WTC11 (cell line): ENCODE measurements around the gene BCAS3. TPM values are rescaled to one million over a fixed set of nuclear protein-coding genes. Genes with fewer than 3 reads are reported as not detected.

Experiments used
- ATAC-seq: fragments of 200-7000 bp; cut with Tn5 transposase; 2 replicates; pipeline ENCODE4 v1.10.0; 2021; ENCODE audit warnings: mild to moderate bottlenecking, moderate library complexity
- CTCF ChIA-PET: fragments of 300-600 bp; sonication (Branson Sonifier 250); formaldehyde crosslinking; loops from one replicate; lab custom pipeline; 2021; ENCODE audit warnings: antibody characterized with exemption; lab: Charles Lee
- POLR2A ChIA-PET: fragments of 350-600 bp; sonication (Branson Sonifier 250); formaldehyde crosslinking; loops from one replicate; lab custom pipeline; 2021; ENCODE audit warnings: antibody characterized with exemption; lab: Charles Lee
- DNase-seq: peaks from one replicate; pipeline ENCODE4 v3.0.0; 2021; ENCODE audit warnings: low spot score
- H3K27ac Mint-ChIP-seq: 2 replicates; pipeline ENCODE4 v1.8.0; 2021; ENCODE audit warnings: mixed read lengths
- H3K27me3 Mint-ChIP-seq: 2 replicates; pipeline ENCODE4 v1.8.0; 2021; ENCODE audit warnings: low read depth, mild to moderate bottlenecking, moderate library complexity, mixed read lengths
- H3K36me3 Mint-ChIP-seq: 2 replicates; pipeline ENCODE4 v1.8.0; 2021; ENCODE audit warnings: mixed read lengths
- H3K4me1 Mint-ChIP-seq: 2 replicates; pipeline ENCODE4 v1.8.0; 2022; ENCODE audit warnings: mixed read lengths
- H3K4me3 Mint-ChIP-seq: 2 replicates; pipeline ENCODE4 v1.8.0; 2021; ENCODE audit warnings: mild to moderate bottlenecking, moderate library complexity, mixed read lengths
- H3K9me3 Mint-ChIP-seq: 2 replicates; pipeline ENCODE4 v1.8.0; 2021; ENCODE audit warnings: mixed read lengths
- AR ChIP-seq: fragments of 250-450 bp; sonication (Bioruptor Pico); IDR thresholded peaks from 2 replicates; pipeline ENCODE4 v1.9.0; 2021; ENCODE audit warnings: mild to moderate bottlenecking
- CBFB ChIP-seq: sonication (generic); formaldehyde crosslinking; IDR thresholded peaks from 2 replicates; pipeline ENCODE4 v1.8.1; 2022; ENCODE audit warnings: mild to moderate bottlenecking, low read depth, missing genetic modification reagents
- GRHL2 ChIP-seq: fragments of 250-450 bp; sonication (Bioruptor Pico); IDR thresholded peaks from 2 replicates; pipeline ENCODE4 v1.8.0; 2022; ENCODE audit warnings: mild to moderate bottlenecking, moderate library complexity; ENCODE audit not compliant: insufficient replicate concordance, severe bottlenecking
- HMGXB4 ChIP-seq: sonication (generic); formaldehyde crosslinking; IDR thresholded peaks from 2 replicates; pipeline ENCODE4 v1.8.1; 2023; ENCODE audit warnings: mild to moderate bottlenecking, moderate library complexity, missing genetic modification reagents
- NFE2L1 ChIP-seq: sonication (generic); formaldehyde crosslinking; IDR thresholded peaks from 2 replicates; pipeline ENCODE4 v1.8.1; 2023; ENCODE audit warnings: missing genetic modification reagents
- NFYB ChIP-seq: sonication (generic); formaldehyde crosslinking; conservative IDR thresholded peaks from 2 replicates; pipeline ENCODE4 v1.8.0; 2022; ENCODE audit warnings: low read depth, missing genetic modification reagents
- NR3C1 ChIP-seq: sonication (generic); formaldehyde crosslinking; conservative IDR thresholded peaks from 2 replicates; pipeline ENCODE4 v1.8.1; 2023; ENCODE audit warnings: low read depth, mild to moderate bottlenecking, missing genetic modification reagents
- OVOL2 ChIP-seq: fragments of 250-450 bp; sonication (Bioruptor Pico); IDR thresholded peaks from 2 replicates; pipeline ENCODE4 v1.9.0; 2021; ENCODE audit warnings: mild to moderate bottlenecking, borderline replicate concordance
- PRRX2 ChIP-seq: fragments of 250-450 bp; sonication (Bioruptor Pico); IDR thresholded peaks from 2 replicates; pipeline ENCODE4 v1.8.0; 2021; ENCODE audit warnings: mild to moderate bottlenecking
- RELA ChIP-seq: sonication (generic); formaldehyde crosslinking; IDR thresholded peaks from 2 replicates; pipeline ENCODE4 v1.8.1; 2022; ENCODE audit warnings: missing genetic modification reagents, mild to moderate bottlenecking, borderline replicate concordance
- SP1 ChIP-seq: sonication (generic); formaldehyde crosslinking; conservative IDR thresholded peaks from 2 replicates; pipeline ENCODE4 v1.8.1; 2022; ENCODE audit warnings: missing genetic modification reagents
- TEAD1 ChIP-seq: sonication (generic); formaldehyde crosslinking; IDR thresholded peaks from 2 replicates; pipeline ENCODE4 v1.8.0; 2022; ENCODE audit warnings: mild to moderate bottlenecking, missing genetic modification reagents
- ZNF423 ChIP-seq: fragments of 250-450 bp; sonication (Bioruptor Pico); IDR thresholded peaks from 2 replicates; pipeline ENCODE4 v2.1.2; 2022; ENCODE audit warnings: mild to moderate bottlenecking, moderate library complexity
- ZNF512 ChIP-seq: sonication (generic); formaldehyde crosslinking; IDR thresholded peaks from 2 replicates; pipeline ENCODE4 v1.8.1; 2022; ENCODE audit warnings: missing genetic modification reagents, borderline replicate concordance
- ZSCAN18 ChIP-seq: fragments of 250-450 bp; sonication (Bioruptor Pico); IDR thresholded peaks from 2 replicates; pipeline ENCODE4 v2.1.2; 2022; ENCODE audit warnings: mild to moderate bottlenecking, moderate library complexity
- total RNA-seq: library from RNA; stranded (reverse); gene quantifications from 3 replicates; pipeline ENCODE4 v1.2.3, GENCODE V29; 2021
- TF ChIP-seq, protein P1 (sequence below): sonication (generic); formaldehyde crosslinking; IDR thresholded peaks from 2 replicates; pipeline ENCODE4 v1.8.0; 2023; ENCODE audit warnings: missing genetic modification reagents, mild to moderate bottlenecking, borderline replicate concordance

Gene BCAS3
- total RNA-seq, 1 experiment from 2014 or later: 15.5 TPM

- Mint-ChIP-seq H3K27ac (no peak overlapping the region), H3K36me3 (no peaks in the 10 kb centered on the region), H3K4me3 (no peak overlapping the region), H3K27me3 (peaks cover 6% of the 10 kb centered on the region), H3K9me3 (peaks cover 8% of the 10 kb centered on the region), H3K4me1 (no peaks in the 10 kb centered on the region)
- ATAC-seq (no peak), DNase-seq (no peak)
- POLR2A ChIA-PET: no interaction called here
- CTCF ChIA-PET: no interaction called here
- TF ChIP-seq ZNF512 (no peak), NR3C1 (CRISPR knock-in tag) (no peak), HMGXB4 (CRISPR knock-in tag) (no peak), AR (CRISPR knock-in tag) (no peak), ZNF423 (CRISPR knock-in tag) (no peak), NFYB (CRISPR knock-in tag) (no peak), PRRX2 (CRISPR knock-in tag) (no peak), ZSCAN18 (CRISPR knock-in tag) (no peak), NFE2L1 (no peak), TEAD1 (CRISPR knock-in tag) (no peak), OVOL2 (CRISPR knock-in tag) (no peak), RELA (CRISPR knock-in tag) (no peak), GRHL2 (CRISPR knock-in tag) (no peak), SP1 (CRISPR knock-in tag) (no peak), CBFB (no peak)
- TF ChIP-seq, protein P1, sequence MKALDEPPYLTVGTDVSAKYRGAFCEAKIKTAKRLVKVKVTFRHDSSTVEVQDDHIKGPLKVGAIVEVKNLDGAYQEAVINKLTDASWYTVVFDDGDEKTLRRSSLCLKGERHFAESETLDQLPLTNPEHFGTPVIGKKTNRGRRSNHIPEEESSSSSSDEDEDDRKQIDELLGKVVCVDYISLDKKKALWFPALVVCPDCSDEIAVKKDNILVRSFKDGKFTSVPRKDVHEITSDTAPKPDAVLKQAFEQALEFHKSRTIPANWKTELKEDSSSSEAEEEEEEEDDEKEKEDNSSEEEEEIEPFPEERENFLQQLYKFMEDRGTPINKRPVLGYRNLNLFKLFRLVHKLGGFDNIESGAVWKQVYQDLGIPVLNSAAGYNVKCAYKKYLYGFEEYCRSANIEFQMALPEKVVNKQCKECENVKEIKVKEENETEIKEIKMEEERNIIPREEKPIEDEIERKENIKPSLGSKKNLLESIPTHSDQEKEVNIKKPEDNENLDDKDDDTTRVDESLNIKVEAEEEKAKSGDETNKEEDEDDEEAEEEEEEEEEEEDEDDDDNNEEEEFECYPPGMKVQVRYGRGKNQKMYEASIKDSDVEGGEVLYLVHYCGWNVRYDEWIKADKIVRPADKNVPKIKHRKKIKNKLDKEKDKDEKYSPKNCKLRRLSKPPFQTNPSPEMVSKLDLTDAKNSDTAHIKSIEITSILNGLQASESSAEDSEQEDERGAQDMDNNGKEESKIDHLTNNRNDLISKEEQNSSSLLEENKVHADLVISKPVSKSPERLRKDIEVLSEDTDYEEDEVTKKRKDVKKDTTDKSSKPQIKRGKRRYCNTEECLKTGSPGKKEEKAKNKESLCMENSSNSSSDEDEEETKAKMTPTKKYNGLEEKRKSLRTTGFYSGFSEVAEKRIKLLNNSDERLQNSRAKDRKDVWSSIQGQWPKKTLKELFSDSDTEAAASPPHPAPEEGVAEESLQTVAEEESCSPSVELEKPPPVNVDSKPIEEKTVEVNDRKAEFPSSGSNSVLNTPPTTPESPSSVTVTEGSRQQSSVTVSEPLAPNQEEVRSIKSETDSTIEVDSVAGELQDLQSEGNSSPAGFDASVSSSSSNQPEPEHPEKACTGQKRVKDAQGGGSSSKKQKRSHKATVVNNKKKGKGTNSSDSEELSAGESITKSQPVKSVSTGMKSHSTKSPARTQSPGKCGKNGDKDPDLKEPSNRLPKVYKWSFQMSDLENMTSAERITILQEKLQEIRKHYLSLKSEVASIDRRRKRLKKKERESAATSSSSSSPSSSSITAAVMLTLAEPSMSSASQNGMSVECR (CRISPR knock-in tag): no peak
These were observed 754.1 kb downstream of the BCAS3 start for GRCh38 chr17:61431594-61432311.
